ENCODE measurements around the gene ATG101.
"Not testable (repeated sequence)": the region's sequence is repeated elsewhere in the genome, so short reads cannot be mapped to it uniquely, and the experiment has no call there.

Gene ATG101

DNA sequence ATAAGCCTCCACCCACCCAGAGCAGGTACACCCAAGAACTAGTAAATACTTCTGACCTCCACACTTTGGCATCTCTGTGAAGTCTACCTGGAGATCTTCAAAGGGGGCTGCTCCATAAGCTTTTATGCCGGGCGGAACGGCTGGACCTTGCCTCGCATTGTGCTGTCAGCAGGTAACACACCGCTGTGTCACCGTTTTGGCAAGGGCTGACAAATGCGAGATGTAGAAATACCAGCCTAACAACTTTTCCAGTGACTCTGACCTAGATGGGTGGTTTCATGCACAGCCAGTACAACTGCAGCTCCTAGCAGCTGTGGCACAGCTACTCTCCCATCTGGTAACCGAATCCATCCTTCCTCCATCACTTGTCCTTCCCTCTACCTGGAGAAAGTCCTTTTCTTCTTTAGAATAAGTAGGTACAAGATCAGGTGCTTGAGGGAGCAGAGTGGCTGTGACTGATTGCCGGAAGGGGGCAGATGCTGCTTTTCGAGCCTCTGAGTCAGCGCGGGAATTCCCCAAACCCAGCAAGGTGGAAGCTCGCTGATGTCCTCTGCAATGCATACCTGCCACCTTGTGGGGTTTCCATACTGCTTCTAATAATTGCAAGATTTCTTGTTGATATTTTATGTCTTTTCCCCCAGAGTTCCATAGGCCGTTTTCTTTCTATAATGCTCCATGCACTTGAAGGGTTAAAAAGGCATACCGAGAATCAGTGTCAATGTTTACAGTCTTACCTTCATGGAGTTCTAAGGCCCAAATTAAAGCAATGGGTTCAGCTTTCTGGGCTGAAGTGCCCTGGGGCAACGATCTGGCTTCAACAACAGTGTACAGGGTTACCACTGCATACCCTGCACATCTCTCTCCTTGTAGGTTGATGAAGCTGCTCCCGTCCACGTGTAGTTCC is 46.7 kb downstream of the ATG101 start:
- DNase-seq, result not testable (repeated sequence)

DNA sequence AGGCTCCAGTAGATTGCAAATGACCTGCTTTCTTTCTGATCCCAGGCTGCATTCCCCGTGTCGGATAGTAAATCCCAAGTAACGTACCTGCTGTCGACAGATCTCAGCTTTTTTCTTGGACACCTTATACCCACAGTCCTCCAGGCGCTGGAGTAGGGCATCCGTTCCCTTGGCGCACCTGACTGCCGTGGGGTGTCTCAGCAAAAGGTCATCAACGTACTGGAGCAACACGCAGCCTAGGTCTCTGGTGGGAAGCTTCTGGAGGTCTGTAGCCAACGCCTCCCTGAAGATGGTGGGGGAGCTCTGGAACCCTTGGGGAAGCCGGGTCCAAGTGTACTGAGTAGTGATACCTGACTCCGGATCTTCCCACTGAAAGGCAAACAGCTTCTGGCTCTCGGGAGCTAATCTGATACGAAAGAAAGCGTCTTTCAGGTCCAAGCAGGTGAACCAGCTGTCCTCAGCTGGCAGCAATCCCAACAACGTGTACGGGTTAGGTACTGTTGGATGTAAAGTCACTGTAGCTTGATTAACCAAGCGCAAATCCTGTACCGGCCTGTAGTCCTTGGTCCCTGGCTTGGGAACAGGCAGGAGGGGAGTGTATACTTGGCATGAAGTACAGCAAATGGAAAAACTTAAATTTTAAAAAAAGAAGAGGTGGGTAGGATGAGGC is 48.2 kb downstream of the ATG101 start:
- DNase-seq, result not testable (repeated sequence)

GRCh38 chr12:52119398-52120254 is 49.8 kb downstream of the ATG101 start:
- DNase-seq, result no peak

DNA sequence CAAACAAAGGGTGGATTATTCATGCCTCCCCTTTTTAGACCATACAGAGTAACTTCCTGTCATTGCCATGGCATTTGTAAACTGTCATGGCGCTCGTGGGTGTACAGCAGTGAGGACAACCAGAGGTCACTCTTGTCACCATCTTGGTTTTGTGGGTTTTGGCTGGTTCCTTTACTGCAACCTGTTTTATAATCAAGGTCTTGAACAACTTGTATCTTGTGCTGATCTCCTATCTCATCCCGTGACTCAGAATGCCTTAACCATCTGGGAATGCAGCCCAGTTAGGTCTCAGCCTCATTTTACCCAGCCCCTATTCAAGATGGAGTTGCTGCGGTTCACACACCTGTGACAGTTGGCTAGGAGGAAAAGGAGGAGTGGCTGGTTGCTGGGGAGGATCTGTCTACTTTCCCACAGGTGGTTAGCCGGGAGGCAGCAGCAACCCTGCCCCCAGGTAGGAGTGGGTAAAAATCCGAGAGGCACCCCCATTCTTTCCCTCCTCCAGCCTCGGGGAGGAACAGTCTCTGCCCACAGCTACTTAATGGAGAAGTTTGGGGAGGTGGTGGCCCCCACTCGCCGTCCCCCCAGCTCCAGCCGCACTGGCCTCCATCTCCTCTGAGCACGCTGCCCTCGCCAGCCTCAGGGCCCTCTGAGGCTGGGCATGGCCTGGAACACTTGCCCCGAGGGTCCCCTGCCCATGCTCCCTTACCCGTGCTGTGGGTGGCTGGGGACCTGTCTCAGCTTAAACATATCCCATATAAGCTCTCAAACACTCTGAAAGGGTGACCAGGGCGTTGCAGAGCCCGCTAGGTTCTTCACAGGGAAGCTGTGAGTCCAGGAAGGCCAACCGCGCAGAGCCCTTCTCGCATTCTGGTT is 51.4 kb downstream of the ATG101 start:
- no peak for DNase-seq

GRCh38 chr12:52121824-52122539 is 52.2 kb downstream of the ATG101 start:
- DNase-seq, result peak; percentile 74

- no peak for DNase-seq
Measured at GRCh38 chr12:52122540-52122871, 52.7 kb downstream of the ATG101 start.

- DNase-seq, result no peak
Measured at GRCh38 chr12:52122904-52123303, 53.1 kb downstream of the ATG101 start.

- no peak for DNase-seq
Measured at GRCh38 chr12:52123487-52124186, 53.9 kb downstream of the ATG101 start.

DNA sequence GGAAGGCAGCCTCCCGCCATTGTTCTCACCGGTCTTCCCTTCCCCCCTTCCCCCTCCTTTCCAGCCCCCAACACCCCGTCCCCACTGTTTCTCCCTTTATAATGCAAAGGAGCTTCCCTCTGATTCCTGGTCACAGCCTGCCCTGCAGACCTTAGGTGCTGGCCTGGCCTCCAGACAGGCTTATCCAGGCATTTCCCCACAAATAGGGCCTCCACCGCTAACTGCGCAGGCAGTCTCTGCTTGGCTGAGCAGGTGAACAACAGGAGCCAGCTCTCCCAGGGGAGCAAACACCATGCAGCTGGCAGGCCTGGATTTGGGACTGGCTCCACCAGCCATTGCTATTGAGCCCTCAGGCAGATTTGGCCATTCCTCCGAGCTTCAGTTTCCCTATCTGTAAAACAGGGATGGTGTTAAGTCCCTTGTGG is 55.7 kb downstream of the ATG101 start:
- DNase-seq, result peak; percentile 38

DNA sequence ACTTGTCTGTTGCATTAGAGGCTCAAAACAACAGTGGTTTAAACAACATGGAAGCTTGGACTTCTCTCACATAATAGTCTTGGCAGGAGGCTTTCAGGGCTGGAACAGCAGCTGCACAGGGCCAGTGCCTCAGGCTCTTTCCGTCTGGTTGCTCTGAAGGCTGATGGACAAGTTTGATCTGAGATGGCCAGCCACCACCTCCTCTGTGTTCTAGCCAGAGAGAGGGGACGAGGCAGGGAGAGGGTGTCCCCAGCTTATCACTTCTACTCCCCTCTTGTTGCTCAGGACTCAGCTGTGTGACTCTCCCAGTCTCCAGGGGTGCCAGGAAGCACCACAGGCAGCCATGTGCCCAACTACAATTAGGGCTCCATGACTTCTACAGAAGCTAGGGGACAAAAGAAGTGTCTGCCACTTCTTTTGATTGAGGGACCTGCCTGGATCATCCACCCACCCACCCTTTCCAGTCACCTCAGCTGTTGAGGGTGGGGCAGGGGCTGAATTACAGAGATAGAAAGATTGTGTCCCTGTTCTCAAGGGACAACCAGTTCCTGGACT is 56.3 kb downstream of the ATG101 start:
- DNase-seq, result no peak
